DOHH2 (cell line): ENCODE results near the gene TSPAN5.

ENCODE experiments used
- CTCF ChIP-seq: fragments of 200-600 bp; sonication (generic); IDR thresholded peaks from one replicate; pipeline ENCODE4 v1.5.1; 2014; ENCODE audit warnings: antibody characterized with exemption, mild to moderate bottlenecking, low read depth, low read length; ENCODE audit not compliant: poor library complexity, severe bottlenecking
- EZH2phosphoT487 ChIP-seq: fragments of 200-600 bp; sonication (generic); IDR thresholded peaks from 2 replicates; pipeline ENCODE4 v1.6.1; 2017; ENCODE audit warnings: borderline replicate concordance, mild to moderate bottlenecking, antibody characterized with exemption, low read length, moderate library complexity, mixed read lengths

DNA sequence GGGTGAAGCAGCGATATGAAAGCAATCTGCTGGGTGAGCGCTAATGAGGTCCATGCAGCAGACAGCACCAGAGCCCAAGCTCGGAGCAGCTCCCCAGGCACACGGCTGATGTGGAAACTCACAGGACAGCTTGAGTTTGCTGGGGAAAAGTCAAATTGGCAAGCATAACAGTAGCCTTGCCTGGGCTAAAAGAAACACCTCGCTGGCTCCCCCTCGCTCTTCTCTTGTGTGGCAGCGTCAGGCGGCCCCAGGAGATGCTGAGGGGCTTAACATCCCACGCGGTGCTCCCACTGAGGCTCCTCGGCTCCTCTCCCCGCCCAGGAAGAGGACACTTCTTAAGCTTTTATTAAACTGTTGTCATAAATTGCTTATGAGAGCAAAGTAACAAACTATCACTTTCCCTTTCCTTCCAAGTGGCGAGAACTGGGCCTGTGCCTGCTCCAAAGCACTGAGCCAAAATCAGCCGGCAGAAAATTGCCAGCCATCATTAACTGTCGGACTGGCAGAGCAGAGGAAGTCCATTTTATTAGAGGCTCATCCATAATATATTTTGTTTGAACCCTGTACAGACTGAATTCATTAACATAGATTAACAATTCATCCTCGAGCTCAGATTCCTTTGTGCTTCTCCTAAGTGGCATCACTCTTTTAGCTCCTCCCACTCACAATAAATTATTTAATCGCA is 111.4 kb downstream of the TSPAN5 start:
- TF ChIP-seq CTCF: no peak
- no peak for TF ChIP-seq EZH2phosphoT487
